Liver (tissue), 9 donors: Measurements from ENCODE around the gene FRK. TPM values are rescaled to one million over a fixed set of nuclear protein-coding genes. Genes with fewer than 3 reads are reported as not detected.

Experiments used
- DNase-seq: peaks from one replicate; pipeline ENCODE4 v3.0.0-alpha.2; 2017; ENCODE audit warnings: low spot score
- H3K27ac ChIP-seq, 2 donors: one replicate each; pipeline ENCODE4 v1.7.0; 2013; ENCODE audit warnings: inconsistent platforms in 2 of 2, low read length in 2 of 2, control low read depth in 1 of 2, low read depth in 1 of 2, mild to moderate bottlenecking in 1 of 2
- H3K27me3 ChIP-seq, 4 donors: one replicate each; pipeline versions ENCODE4 v1.6.1 to v1.7.0; 2013; ENCODE audit warnings: low read length in 3 of 4, inconsistent platforms in 1 of 4, mild to moderate bottlenecking in 1 of 4, moderate library complexity in 1 of 4; ENCODE audit not compliant: control insufficient read depth in 4 of 4, insufficient read depth in 4 of 4
- H3K36me3 ChIP-seq, 4 donors: one replicate each; pipeline versions ENCODE4 v1.6.1 to v1.7.0; 2013; ENCODE audit warnings: low read length in 3 of 4, mild to moderate bottlenecking in 3 of 4, low read depth in 1 of 4, moderate library complexity in 1 of 4; ENCODE audit not compliant: control insufficient read depth in 4 of 4, insufficient read depth in 3 of 4
- H3K4me1 ChIP-seq, 4 donors: one replicate each; pipeline versions ENCODE4 v1.6.1 to v1.7.0; 2013; ENCODE audit warnings: low read length in 3 of 4, mild to moderate bottlenecking in 3 of 4, moderate library complexity in 1 of 4; ENCODE audit not compliant: control insufficient read depth in 4 of 4, insufficient read depth in 4 of 4
- H3K4me3 ChIP-seq, 3 donors: one replicate each; pipeline versions ENCODE4 v1.6.1 to v1.7.0; 2013; ENCODE audit warnings: low read length in 3 of 3, control low read depth in 1 of 3, low read depth in 1 of 3, mild to moderate bottlenecking in 1 of 3
- H3K9ac ChIP-seq, 2 donors: one replicate each; pipeline ENCODE4 v1.7.0; 2013; ENCODE audit warnings: low read length in 2 of 2, mild to moderate bottlenecking in 2 of 2, moderate library complexity in 2 of 2, control low read depth in 1 of 2, low read depth in 1 of 2
- H3K9me3 ChIP-seq, 4 donors: one replicate each; pipeline versions ENCODE4 v1.6.1 to v1.7.0; 2013; ENCODE audit warnings: low read length in 3 of 4; ENCODE audit not compliant: control insufficient read depth in 4 of 4
- ATF3 ChIP-seq: IDR thresholded peaks from 2 replicates; pipeline ENCODE4 v1.6.1; 2016; ENCODE audit warnings: antibody characterized with exemption
- CTCF ChIP-seq: fragments of 150-350 bp; IDR thresholded peaks from 2 replicates; pipeline ENCODE4 v1.5.1; 2017; ENCODE audit warnings: improper control_type of control experiment, low read depth, low read length; ENCODE audit not compliant: missing input control
- EGR1 ChIP-seq, 2 donors: IDR thresholded peaks; 2 replicates each; pipeline ENCODE4 v1.6.1; 2016 to 2018; ENCODE audit warnings: antibody characterized with exemption in 2 of 2, low read depth in 2 of 2
- FOXA1 ChIP-seq: IDR thresholded peaks from 2 replicates; pipeline ENCODE4 v1.6.1; 2016; ENCODE audit warnings: antibody characterized with exemption
- FOXA2 ChIP-seq: IDR thresholded peaks from 2 replicates; pipeline ENCODE4 v1.6.1; 2016; ENCODE audit warnings: antibody characterized with exemption
- GABPA ChIP-seq, 2 donors: IDR thresholded peaks in 1 of 2; conservative IDR thresholded peaks in 1 of 2; 2 replicates each; pipeline ENCODE4 v1.6.1; 2016; ENCODE audit warnings: antibody characterized with exemption in 2 of 2, mild to moderate bottlenecking in 1 of 2, moderate library complexity in 1 of 2
- HNF4A ChIP-seq, 2 donors: conservative IDR thresholded peaks; 2 replicates each; pipeline ENCODE4 v1.6.1; 2016; ENCODE audit warnings: antibody characterized with exemption in 2 of 2, mild to moderate bottlenecking in 2 of 2
- HNF4G ChIP-seq: IDR thresholded peaks from 2 replicates; pipeline ENCODE4 v1.6.1; 2016; ENCODE audit warnings: antibody characterized with exemption
- JUND ChIP-seq, 2 donors: IDR thresholded peaks; 2 replicates each; pipeline ENCODE4 v1.6.1; 2016; ENCODE audit warnings: antibody characterized with exemption in 2 of 2
- MAX ChIP-seq: IDR thresholded peaks from 2 replicates; pipeline ENCODE4 v1.6.1; 2016; ENCODE audit warnings: antibody characterized with exemption
- NR2F2 ChIP-seq: IDR thresholded peaks from 2 replicates; pipeline ENCODE4 v1.6.1; 2016; ENCODE audit warnings: antibody characterized with exemption
- RAD21 ChIP-seq, 2 donors: IDR thresholded peaks; 2 replicates each; pipeline ENCODE4 v1.6.1; 2016; ENCODE audit warnings: antibody characterized with exemption in 2 of 2, mild to moderate bottlenecking in 2 of 2
- REST ChIP-seq: IDR thresholded peaks from 2 replicates; pipeline ENCODE4 v1.6.1; 2016; ENCODE audit warnings: antibody characterized with exemption, mild to moderate bottlenecking
- RXRA ChIP-seq, 2 donors: IDR thresholded peaks; 2 replicates each; pipeline ENCODE4 v1.6.1; 2017 to 2018; ENCODE audit warnings: antibody characterized with exemption in 2 of 2, mild to moderate bottlenecking in 1 of 2
- SP1 ChIP-seq: IDR thresholded peaks from 2 replicates; pipeline ENCODE4 v1.6.1; 2018; ENCODE audit warnings: antibody characterized with exemption, mild to moderate bottlenecking
- TAF1 ChIP-seq: conservative IDR thresholded peaks from 2 replicates; pipeline ENCODE4 v1.6.1; 2016; ENCODE audit warnings: antibody characterized with exemption, mild to moderate bottlenecking
- YY1 ChIP-seq: IDR thresholded peaks from 2 replicates; pipeline ENCODE4 v1.6.1; 2016; ENCODE audit warnings: antibody characterized with exemption, mild to moderate bottlenecking
- ZBTB33 ChIP-seq: IDR thresholded peaks from 2 replicates; pipeline ENCODE4 v1.6.1; 2016; ENCODE audit warnings: antibody characterized with exemption
- WGBS: extraction: QIAGEN DNeasy Blood & Tissue Kit; methylation state at CpG from one replicate; pipeline ENCODE4 v1.1.7; 2013; 5-methylcytosine and 5-hydroxymethylcytosine counted together
- polyA plus RNA-seq, 2 donors: library from polyadenylated mRNA; stranded (reverse) in 1 of 2; unstranded in 1 of 2; fragments of 200-250 nt in 1 of 2; fragments of >200 nt in 1 of 2; fragmentation: Nextera tagmentation in 1 of 2; extraction: Ambion mirVana in 1 of 2; gene quantifications; one replicate each; pipeline versions ENCODE4 v1.2.1 to v1.2.3, GENCODE V29; 2013 to 2015
- total RNA-seq, 2 donors: library from RNA; depleted of rRNA; stranded (reverse); fragments of >200 nt; gene quantifications; one replicate each; pipeline ENCODE4 v1.2.3, GENCODE V29; 2014
- donor health status: healthy.
- donor health status: healthy.
- donor health status: healthy.
- donor health status: healthy.
- donor health status: healthy.

FRK gene
- total and polyA plus RNA-seq, 4 donors: 3.6 to 26.8 (median 5.3) TPM

GRCh38 chr6:115901896-115902295 is 158.8 kb downstream of the FRK start:
- H3K9ac ChIP-seq: no peak overlapping the region
- 79% methylated on average over 3 of the region's 3 CpGs for WGBS
- no peak for DNase-seq

More at GRCh38 chr6:115901896-115902295, 158.8 kb downstream of the FRK start:
- no peaks in the 10 kb centered on the region for H3K27me3 ChIP-seq
- no peak overlapping the region for H3K27ac ChIP-seq
- H3K9me3 ChIP-seq: no peaks in the 10 kb centered on the region
- TF ChIP-seq HNF4G: no peak
- TF ChIP-seq GABPA (IDR thresholded peaks at IDR 0.05 in 1 of 2, conservative IDR thresholded peaks at IDR 0.05 in 1 of 2): no peak
- TF ChIP-seq REST: no peak
- no peak for TF ChIP-seq RAD21 (IDR thresholded peaks at IDR 0.05)
- no peak for TF ChIP-seq TAF1
- no peak for TF ChIP-seq YY1
- TF ChIP-seq RXRA (IDR thresholded peaks at IDR 0.05): no peak
- TF ChIP-seq ATF3: no peak
- TF ChIP-seq CTCF: no peak
- TF ChIP-seq SP1: no peak
- TF ChIP-seq MAX: no peak
- no peak for TF ChIP-seq JUND (IDR thresholded peaks at IDR 0.05)
- no peak for TF ChIP-seq ZBTB33
- no peak for TF ChIP-seq FOXA2
- TF ChIP-seq FOXA1: no peak
- no peak for TF ChIP-seq EGR1 (IDR thresholded peaks at IDR 0.05; ENCODE audit: low read depth in 2 of 2)
- no peak for TF ChIP-seq NR2F2
- no peak for TF ChIP-seq HNF4A (conservative IDR thresholded peaks at IDR 0.05)
- no peak overlapping the region for H3K4me3 ChIP-seq
- no peaks in the 10 kb centered on the region for H3K4me1 ChIP-seq
- H3K36me3 ChIP-seq: no peaks in the 10 kb centered on the region
